HG02973 (cell line): ENCODE data around the gene ACCSL.

Source experiments
- ATAC-seq: cut with Tn5 transposase; IDR thresholded peaks from one replicate; pipeline ENCODE4 v1.9.1; 2021; ENCODE audit warnings: moderate library complexity; ENCODE audit not compliant: unreplicated experiment

The ACCSL gene

GRCh38 chr11:44017443-44018126 lies 30.2 kb upstream of the ACCSL start:
- no peak for ATAC-seq

GRCh38 chr11:44018127-44018521 lies 29.7 kb upstream of the ACCSL start:
- no peak for ATAC-seq

GRCh38 chr11:44018829-44019228 lies 29.0 kb upstream of the ACCSL start:
- ATAC-seq: no peak

GRCh38 chr11:44024977-44025376 lies 22.8 kb upstream of the ACCSL start:
- ATAC-seq: no peak

- no peak for ATAC-seq
Measured at GRCh38 chr11:44025727-44026126, 22.1 kb upstream of the ACCSL start.

GRCh38 chr11:44028401-44028800 lies 19.4 kb upstream of the ACCSL start:
- ATAC-seq: no peak

- no peak for ATAC-seq
Measured at GRCh38 chr11:44028816-44029506, 18.8 kb upstream of the ACCSL start.

GRCh38 chr11:44029507-44029845 lies 18.3 kb upstream of the ACCSL start:
- no peak for ATAC-seq

- ATAC-seq: no peak
Measured at GRCh38 chr11:44029977-44030911, 17.5 kb upstream of the ACCSL start.

GRCh38 chr11:44030996-44031395 lies 16.8 kb upstream of the ACCSL start:
- ATAC-seq: no peak

- no peak for ATAC-seq
Measured at GRCh38 chr11:44031549-44031948, 16.2 kb upstream of the ACCSL start.

GRCh38 chr11:44032299-44033085 lies 15.3 kb upstream of the ACCSL start:
- no peak for ATAC-seq

GRCh38 chr11:44033411-44033850 lies 14.3 kb upstream of the ACCSL start:
- no peak for ATAC-seq

- no peak for ATAC-seq
Measured at GRCh38 chr11:44033856-44034255, 13.9 kb upstream of the ACCSL start.

- ATAC-seq: no peak
Measured at GRCh38 chr11:44034639-44035038, 13.1 kb upstream of the ACCSL start.

- ATAC-seq: peak; percentile 67
Measured at GRCh38 chr11:44036811-44037657, 10.7 kb upstream of the ACCSL start.

GRCh38 chr11:44037658-44037998 lies 10.2 kb upstream of the ACCSL start:
- ATAC-seq: no peak

- no peak for ATAC-seq
Measured at GRCh38 chr11:44043157-44043556, 4.6 kb upstream of the ACCSL start.

GRCh38 chr11:44046182-44046581 lies 1.6 kb upstream of the ACCSL start:
- ATAC-seq: no peak

GRCh38 chr11:44047298-44047697 lies 483 bp upstream of the ACCSL start:
- ATAC-seq: no peak
